Endothelial cell (in vitro differentiated cells): ENCODE measurements around the gene PLPPR3. TPM values are rescaled to one million over a fixed set of nuclear protein-coding genes. Genes with fewer than 3 reads are reported as not detected.
A peak's percentile ranks its signal among the peaks of the same experiment; 100 is the strongest.

Experiments
- DNase-seq: peaks from one replicate; pipeline ENCODE4 v3.0.0; 2021; ENCODE audit warnings: low spot score
- H3K27ac Mint-ChIP-seq: one replicate; pipeline ENCODE4 v1.8.0; 2021; ENCODE audit warnings: mixed read lengths, inconsistent platforms; ENCODE audit not compliant: unreplicated experiment
- H3K27me3 Mint-ChIP-seq: one replicate; pipeline ENCODE4 v1.8.0; 2021; ENCODE audit warnings: mild to moderate bottlenecking, moderate library complexity, mixed read lengths, inconsistent platforms; ENCODE audit not compliant: unreplicated experiment
- H3K36me3 Mint-ChIP-seq: one replicate; pipeline ENCODE4 v1.8.0; 2021; ENCODE audit warnings: mild to moderate bottlenecking, low read depth, mixed read lengths, inconsistent platforms; ENCODE audit not compliant: unreplicated experiment
- H3K4me1 Mint-ChIP-seq: one replicate; pipeline ENCODE4 v1.8.0; 2021; ENCODE audit warnings: mild to moderate bottlenecking, mixed read lengths, inconsistent platforms; ENCODE audit not compliant: unreplicated experiment
- H3K4me3 Mint-ChIP-seq: one replicate; pipeline ENCODE4 v1.8.0; 2021; ENCODE audit warnings: mild to moderate bottlenecking, mixed read lengths, inconsistent platforms; ENCODE audit not compliant: unreplicated experiment
- H3K9me3 Mint-ChIP-seq: one replicate; pipeline ENCODE4 v1.8.0; 2021; ENCODE audit warnings: mixed read lengths, inconsistent platforms; ENCODE audit not compliant: unreplicated experiment
- total RNA-seq: library from RNA; stranded (reverse); fragmentation: NEBNext Ultra II Directional; extraction: Animal tissue kit (Norgen Biotek cat#: 25700); gene quantifications from one replicate; pipeline ENCODE4 v1.2.1, GENCODE V29; 2021; ENCODE audit not compliant: unreplicated experiment
- TF ChIP-seq, protein P1 (sequence below): fragments of 200-600 bp; sonication (generic); IDR thresholded peaks from one replicate; pipeline ENCODE4 v1.5.0; 2021; ENCODE audit warnings: antibody characterized with exemption; ENCODE audit not compliant: unreplicated experiment

The PLPPR3 gene
- total RNA-seq, 1 donor from 2014 or later, result 17.6 TPM

DNA sequence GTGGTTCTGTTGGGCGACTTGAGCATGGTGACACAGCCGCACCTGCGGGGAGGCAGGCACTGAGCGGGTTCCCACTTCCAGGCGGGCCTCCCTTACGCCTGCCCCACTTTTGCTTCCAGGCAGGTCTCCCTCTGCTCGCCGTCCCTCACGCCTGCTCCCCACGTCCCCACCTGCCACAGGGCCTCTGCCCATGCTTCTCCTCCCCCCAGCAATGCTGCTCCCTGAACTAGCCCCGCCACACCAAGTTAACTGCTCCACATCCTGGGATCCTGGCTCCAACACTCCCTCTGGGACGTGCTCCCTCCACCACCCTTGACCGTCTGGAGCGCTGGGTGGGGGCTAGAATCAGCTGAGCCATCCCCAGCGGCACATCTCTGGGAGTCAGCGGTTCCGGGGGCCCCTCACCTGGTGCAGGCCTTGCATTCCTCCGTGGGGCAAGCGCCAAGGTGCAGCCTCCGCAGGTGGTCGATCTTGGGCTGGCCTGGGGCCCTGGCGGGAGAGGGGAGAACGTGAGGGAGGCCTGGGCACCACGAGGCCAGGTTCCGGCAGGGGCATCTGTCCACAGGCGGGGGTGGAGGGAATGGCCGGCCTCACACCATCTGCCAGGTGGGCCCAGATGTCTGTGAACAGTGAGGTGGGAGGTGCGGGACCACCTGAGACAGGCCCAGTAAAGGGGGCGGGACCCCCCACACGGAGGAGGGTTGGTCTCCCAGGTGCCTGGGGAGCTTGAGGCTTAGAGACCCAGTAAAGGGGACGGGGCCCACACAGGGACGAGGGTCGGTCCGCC is 46.9 kb upstream of the PLPPR3 start:
- Mint-ChIP-seq H3K9me3 (no peaks in the 10 kb centered on the region), H3K4me1 (no peaks in the 10 kb centered on the region), H3K36me3 (peaks cover 11% of the 10 kb centered on the region), H3K4me3 (no peak overlapping the region), H3K27me3 (peaks cover 14% of the 10 kb centered on the region), H3K27ac (no peak overlapping the region)
- TF ChIP-seq, protein P1, sequence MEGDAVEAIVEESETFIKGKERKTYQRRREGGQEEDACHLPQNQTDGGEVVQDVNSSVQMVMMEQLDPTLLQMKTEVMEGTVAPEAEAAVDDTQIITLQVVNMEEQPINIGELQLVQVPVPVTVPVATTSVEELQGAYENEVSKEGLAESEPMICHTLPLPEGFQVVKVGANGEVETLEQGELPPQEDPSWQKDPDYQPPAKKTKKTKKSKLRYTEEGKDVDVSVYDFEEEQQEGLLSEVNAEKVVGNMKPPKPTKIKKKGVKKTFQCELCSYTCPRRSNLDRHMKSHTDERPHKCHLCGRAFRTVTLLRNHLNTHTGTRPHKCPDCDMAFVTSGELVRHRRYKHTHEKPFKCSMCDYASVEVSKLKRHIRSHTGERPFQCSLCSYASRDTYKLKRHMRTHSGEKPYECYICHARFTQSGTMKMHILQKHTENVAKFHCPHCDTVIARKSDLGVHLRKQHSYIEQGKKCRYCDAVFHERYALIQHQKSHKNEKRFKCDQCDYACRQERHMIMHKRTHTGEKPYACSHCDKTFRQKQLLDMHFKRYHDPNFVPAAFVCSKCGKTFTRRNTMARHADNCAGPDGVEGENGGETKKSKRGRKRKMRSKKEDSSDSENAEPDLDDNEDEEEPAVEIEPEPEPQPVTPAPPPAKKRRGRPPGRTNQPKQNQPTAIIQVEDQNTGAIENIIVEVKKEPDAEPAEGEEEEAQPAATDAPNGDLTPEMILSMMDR, result no peak
- no peak for DNase-seq

DNA sequence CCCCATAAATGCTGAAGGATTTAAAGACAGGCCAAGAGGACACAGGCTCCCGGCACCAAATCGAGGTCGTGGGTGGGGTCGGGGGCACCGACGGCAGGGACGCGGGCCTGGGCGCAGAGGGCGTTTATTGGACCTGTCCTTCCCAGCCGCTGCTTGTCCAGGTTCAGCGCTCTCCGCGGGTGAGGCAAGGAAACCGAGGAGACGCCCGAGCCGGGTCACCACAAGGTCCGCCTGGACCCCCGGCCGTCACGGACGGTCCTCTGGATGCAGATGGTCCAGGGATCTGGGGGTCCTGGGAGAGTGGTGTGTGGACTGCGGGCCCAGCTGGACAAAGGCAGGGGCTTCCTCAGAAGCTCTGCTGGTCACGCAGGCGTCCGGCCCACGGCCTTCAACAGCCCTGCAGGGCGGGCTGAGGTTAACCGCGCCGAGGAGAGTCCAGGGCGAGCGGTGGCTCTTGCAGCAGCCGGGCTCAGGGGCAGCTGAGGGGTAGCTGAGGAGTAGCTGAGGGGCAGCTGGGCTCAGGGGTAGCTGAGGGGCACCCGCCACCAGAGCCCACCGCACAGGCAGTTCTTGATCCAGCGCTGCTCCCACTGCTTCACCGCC is 46.2 kb upstream of the PLPPR3 start:
- Mint-ChIP-seq H3K4me1 (no peaks in the 10 kb centered on the region), H3K4me3 (no peak overlapping the region), H3K27ac (no peak overlapping the region), H3K27me3 (peaks cover 14% of the 10 kb centered on the region), H3K9me3 (no peaks in the 10 kb centered on the region), H3K36me3 (peaks cover 11% of the 10 kb centered on the region)
- no peak for DNase-seq
- TF ChIP-seq, protein P1, result no peak

DNA sequence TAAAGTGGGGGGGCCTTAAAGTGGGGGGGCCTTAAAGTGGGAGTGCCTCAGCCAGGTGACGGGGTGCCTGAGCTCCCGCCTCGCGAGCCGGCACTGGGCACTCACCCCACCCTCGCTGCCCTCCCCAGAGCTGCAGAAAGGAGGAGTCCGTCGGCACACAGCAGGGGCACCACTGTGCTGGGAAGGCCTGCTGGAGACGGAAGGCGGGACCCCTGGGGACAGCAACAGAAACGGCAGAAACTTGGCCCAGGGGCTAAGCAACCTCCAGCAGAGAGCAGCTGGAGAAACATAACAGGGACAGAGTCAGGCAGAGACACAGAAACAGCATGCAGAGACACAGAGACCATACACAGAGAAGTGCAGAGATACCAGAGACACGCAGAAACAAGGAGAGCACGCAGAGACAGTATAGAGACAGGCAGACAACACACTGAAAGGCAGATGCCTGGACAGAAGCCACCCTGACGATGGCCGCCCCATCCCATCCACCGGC is 45.6 kb upstream of the PLPPR3 start:
- Mint-ChIP-seq H3K4me3 (peak overlapping the region; percentile 6), H3K4me1 (no peaks in the 10 kb centered on the region), H3K27ac (no peak overlapping the region), H3K27me3 (peaks cover 16% of the 10 kb centered on the region), H3K9me3 (no peaks in the 10 kb centered on the region), H3K36me3 (peaks cover 11% of the 10 kb centered on the region)
- TF ChIP-seq, protein P1, result no peak
- DNase-seq, result no peak

DNA sequence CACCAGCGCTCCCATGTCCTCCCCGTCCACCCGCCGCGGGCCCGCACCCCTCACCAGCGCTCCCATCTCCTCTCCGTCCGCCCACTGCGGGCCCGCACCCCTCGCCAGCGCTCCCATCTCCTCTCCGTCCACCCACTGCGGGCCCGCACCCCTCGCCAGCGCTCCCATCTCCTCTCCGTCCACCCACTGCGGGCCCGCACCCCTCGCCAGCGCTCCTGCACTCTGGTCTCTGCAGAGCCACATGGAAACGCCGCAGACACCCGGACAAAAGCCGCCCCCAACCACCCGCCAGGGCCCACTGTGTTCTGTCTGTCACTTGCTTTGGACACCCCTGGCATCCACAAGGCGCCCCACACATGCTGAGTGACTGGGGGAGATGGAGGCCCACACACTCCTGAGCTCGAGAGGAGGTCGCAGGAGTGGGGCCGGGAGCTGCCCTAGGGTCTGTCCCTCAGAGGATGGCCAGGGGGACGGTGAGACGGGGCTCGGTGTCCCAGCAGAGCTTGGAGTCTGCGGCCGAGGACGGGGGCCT is 45.1 kb upstream of the PLPPR3 start:
- Mint-ChIP-seq H3K9me3 (no peaks in the 10 kb centered on the region), H3K27me3 (peaks cover 16% of the 10 kb centered on the region), H3K4me3 (no peak overlapping the region), H3K4me1 (no peaks in the 10 kb centered on the region), H3K27ac (no peak overlapping the region), H3K36me3 (peaks cover 11% of the 10 kb centered on the region)
- TF ChIP-seq, protein P1, result no peak
- no peak for DNase-seq

DNA sequence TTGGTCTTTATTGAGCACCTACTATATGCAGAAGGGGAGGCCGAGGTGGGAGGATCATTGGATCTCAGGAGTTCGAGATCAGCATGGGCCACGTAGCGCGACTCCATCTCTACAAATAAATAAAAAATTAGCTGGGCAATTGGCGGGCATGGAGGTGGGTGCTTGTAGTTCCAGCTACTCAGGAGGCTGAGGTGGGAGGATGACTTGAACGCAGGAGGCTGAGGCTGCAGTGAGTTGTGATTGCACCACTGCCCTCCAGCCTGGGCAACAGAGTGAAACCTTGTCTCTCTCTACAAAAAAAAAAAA is 41.5 kb upstream of the PLPPR3 start:
- Mint-ChIP-seq H3K9me3 (no peaks in the 10 kb centered on the region), H3K4me3 (no peak overlapping the region), H3K4me1 (no peaks in the 10 kb centered on the region), H3K27me3 (peaks cover 12% of the 10 kb centered on the region), H3K27ac (no peak overlapping the region), H3K36me3 (peaks cover 4% of the 10 kb centered on the region)
- no peak for DNase-seq
- TF ChIP-seq, protein P1, result no peak
